LNCaP clone FGC (cell line): ENCODE data around the gene LARGE2.

Experiments
- DNase-seq: peaks from one replicate; pipeline ENCODE4 v3.0.0-alpha.2; 2011; ENCODE audit warnings: low read depth
- H3K4me3 ChIP-seq: 2 replicates; pipeline ENCODE4 v1.5.1; 2011; ENCODE audit warnings: mild to moderate bottlenecking, low read depth, low read length, control low read depth
- CTCF ChIP-seq: IDR thresholded peaks from 2 replicates; pipeline ENCODE4 v1.5.1; 2012; ENCODE audit warnings: mild to moderate bottlenecking; ENCODE audit not compliant: control insufficient read depth, insufficient read depth; ENCODE audit errors: extremely low read depth

Gene LARGE2

GRCh38 chr11:45931739-45932138 lies 9.3 kb downstream of the LARGE2 start:
- no peak for TF ChIP-seq CTCF
- no peak overlapping the region for H3K4me3 ChIP-seq
- DNase-seq: no peak

GRCh38 chr11:45932217-45932616 lies 9.8 kb downstream of the LARGE2 start:
- no peak for TF ChIP-seq CTCF
- DNase-seq: no peak

GRCh38 chr11:45933131-45933831 lies 10.8 kb downstream of the LARGE2 start:
- TF ChIP-seq CTCF: no peak
- peak overlapping the region; percentile 25 for H3K4me3 ChIP-seq
- DNase-seq: peak; percentile 90

More at GRCh38 chr11:45932217-45932616, 9.8 kb downstream of the LARGE2 start:
- no peak overlapping the region for H3K4me3 ChIP-seq

- DNase-seq: no peak
- H3K4me3 ChIP-seq: no peak overlapping the region
- TF ChIP-seq CTCF: no peak
Observed at GRCh38 chr11:45933846-45934579, 11.6 kb downstream of the LARGE2 start.

- no peak for TF ChIP-seq CTCF
- DNase-seq: peak; percentile 44
- H3K4me3 ChIP-seq: no peak overlapping the region
Observed at GRCh38 chr11:45934580-45935318, 12.3 kb downstream of the LARGE2 start.

GRCh38 chr11:45935349-45936064 lies 13.1 kb downstream of the LARGE2 start:
- no peak for DNase-seq
- TF ChIP-seq CTCF: no peak

More at GRCh38 chr11:45935349-45936064, 13.1 kb downstream of the LARGE2 start:
- H3K4me3 ChIP-seq: no peak overlapping the region
